ENCODE measurements around the gene MTX1.
"Not testable (repeated sequence)": the region's sequence is repeated elsewhere in the genome, so short reads cannot be mapped to it uniquely, and the experiment has no call there.

The MTX1 gene

DNA sequence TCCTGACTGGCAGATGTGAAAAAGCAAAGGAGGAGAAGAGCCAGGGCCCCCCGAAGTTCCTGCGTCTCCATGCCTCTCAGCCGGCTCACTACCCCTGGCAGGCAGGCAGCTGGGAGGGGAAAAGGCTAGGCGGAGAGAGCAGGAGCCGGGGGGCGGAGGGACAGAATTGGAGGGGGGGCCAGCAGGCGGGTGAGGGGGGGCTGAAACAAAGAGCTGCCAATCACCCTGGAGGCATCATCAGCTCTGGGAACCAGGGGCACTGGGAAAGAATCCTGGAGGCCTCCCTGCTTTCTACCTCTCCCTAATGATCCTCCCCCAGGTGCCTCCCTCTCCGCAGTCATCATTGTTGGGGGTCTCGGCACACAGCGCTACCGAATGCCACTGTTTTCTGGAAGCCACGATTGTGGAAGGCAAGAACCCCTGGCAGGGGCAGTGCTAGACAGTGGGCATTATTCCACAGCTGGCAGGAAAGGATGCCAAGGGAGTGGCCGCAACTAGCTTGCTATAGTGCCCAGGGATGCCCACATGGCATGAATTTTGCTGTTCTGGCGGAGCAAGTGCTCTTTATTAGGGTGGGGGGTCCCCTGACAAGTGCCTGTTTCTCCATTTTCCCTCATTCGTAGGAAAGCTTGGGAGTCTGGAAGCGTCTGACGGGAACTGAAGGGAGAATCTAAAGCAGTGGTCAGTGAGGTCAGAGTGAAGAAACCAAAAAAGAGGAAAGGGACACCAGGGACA lies 522 bp upstream of the MTX1 start, which contains the start of gene THBS3:
THBS3 (minus strand) TSS at position 92 of the 735 bp plus-strand sequence; CDS start at position 71, 21 bp downstream.
- Histone ChIP-seq H3K4ac (ENCODE audit: low read depth, low read length) (peak within 1 kb of the TSS; percentile 98), H2AFZ (ENCODE audit: insufficient read depth, low read length, poor library complexity) (peak within 1 kb of the TSS; percentile 94), H2BK12ac (ENCODE audit: low read length) (peak within 1 kb of the TSS; percentile 89), H3K9ac (ENCODE audit: low read length) (peak within 1 kb of the TSS; percentile 85), H3K9me3 (ENCODE audit: insufficient read depth, low read depth, low read length) (no peaks in the 10 kb centered on the region), H3K36me3 (ENCODE audit: control insufficient read depth in 1 of 2, insufficient read depth in 2 of 2, low read length in 2 of 2) (peaks cover 12 to 14% of the 10 kb centered on the region in 2 experiments), H2BK5ac (ENCODE audit: low read depth, low read length, poor library complexity) (peak within 1 kb of the TSS; percentile 98), H3K4me2 (ENCODE audit: low read length) (peak within 1 kb of the TSS; percentile 99), H3K79me1 (ENCODE audit: low read length) (peaks cover 18% of the 10 kb centered on the region), H3K23ac (ENCODE audit: low read length) (no peak within 1 kb of the TSS), H3K79me2 (ENCODE audit: control insufficient read depth, insufficient read depth, low read length, poor library complexity) (peaks cover 12% of the 10 kb centered on the region), H4K8ac (ENCODE audit: low read depth, low read length) (peak within 1 kb of the TSS; percentile 95), H3K27me3 (ENCODE audit: insufficient read depth, low read length) (no peaks in the 10 kb centered on the region), H3K18ac (ENCODE audit: low read length) (peak within 1 kb of the TSS; percentile 98), H3K14ac (ENCODE audit: low read length) (peak within 1 kb of the TSS; percentile 97), H3K27ac (ENCODE audit: low read depth, low read length) (peak within 1 kb of the TSS; percentile 77), H4K12ac (ENCODE audit: low read depth, low read length) (peak within 1 kb of the TSS; percentile 96), H4K91ac (ENCODE audit: low read depth, low read length) (peak within 1 kb of the TSS; percentile 99), H3K4me1 (ENCODE audit: control insufficient read depth in 1 of 2, insufficient read depth in 2 of 2, low read length in 2 of 2) (peaks cover 12 to 14% of the 10 kb centered on the region in 2 experiments), H3K4me3 (ENCODE audit: low read depth, low read length) (peak within 1 kb of the TSS; percentile 90), H2BK120ac (ENCODE audit: insufficient read depth, low read length, poor library complexity) (peak within 1 kb of the TSS; percentile 97), H2AK5ac (ENCODE audit: low read length) (peak within 1 kb of the TSS; percentile 90)
- no CpG with 5 or more reads among the region's 17 CpGs for WGBS (ENCODE audit: extremely low coverage, insufficient coverage, insufficient read length)
- no peak for DNase-seq

DNA sequence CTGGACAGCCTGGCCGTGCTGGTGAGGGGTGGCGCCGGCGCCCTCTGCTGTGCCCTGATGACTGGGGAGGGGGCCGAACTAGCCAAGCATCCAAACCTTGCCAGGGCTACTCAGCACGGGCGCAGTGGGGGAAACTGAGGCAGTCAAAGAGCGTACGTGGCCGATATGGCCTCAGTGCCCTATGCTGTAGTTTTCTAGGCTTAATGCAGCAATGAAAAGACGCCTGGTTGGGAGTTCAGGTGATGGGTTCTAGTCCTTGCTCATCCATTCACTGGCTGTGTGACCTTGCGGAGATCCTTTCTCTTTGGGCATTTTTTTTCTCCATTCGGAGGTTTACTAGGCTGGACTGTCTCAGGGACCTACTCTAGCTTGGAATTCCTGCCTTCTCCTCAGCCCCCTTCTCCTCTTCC lies 822 bp downstream of the MTX1 start:
- peak overlapping the region; percentile 16 for H2AK5ac ChIP-seq (ENCODE audit: low read length)
- H3K27me3 ChIP-seq (ENCODE audit: insufficient read depth, low read length): no peaks in the 10 kb centered on the region
- H4K91ac ChIP-seq (ENCODE audit: low read depth, low read length): peak overlapping the region; percentile 95
- peak overlapping the region; percentile 5 for H2BK5ac ChIP-seq (ENCODE audit: low read depth, low read length, poor library complexity)
- H3K4me2 ChIP-seq (ENCODE audit: low read length): peak overlapping the region; percentile 99
- H3K9ac ChIP-seq (ENCODE audit: low read length): peak overlapping the region; percentile 71
- peak overlapping the region; percentile 67 for H4K12ac ChIP-seq (ENCODE audit: low read depth, low read length)
- peak overlapping the region; percentile 60 for H3K4ac ChIP-seq (ENCODE audit: low read depth, low read length)
- H4K8ac ChIP-seq (ENCODE audit: low read depth, low read length): peak overlapping the region; percentile 89
- no peaks in the 10 kb centered on the region for H3K9me3 ChIP-seq (ENCODE audit: insufficient read depth, low read depth, low read length)
- H3K79me1 ChIP-seq (ENCODE audit: low read length): peaks cover 18% of the 10 kb centered on the region
- peak overlapping the region; percentile 90 for H3K4me3 ChIP-seq (ENCODE audit: low read depth, low read length)
- peaks cover 12 to 14% of the 10 kb centered on the region in 2 experiments for H3K4me1 ChIP-seq (ENCODE audit: control insufficient read depth in 1 of 2, insufficient read depth in 2 of 2, low read length in 2 of 2)
- peak overlapping the region; percentile 28 for H2BK120ac ChIP-seq (ENCODE audit: insufficient read depth, low read length, poor library complexity)
- H3K36me3 ChIP-seq (ENCODE audit: control insufficient read depth in 1 of 2, insufficient read depth in 2 of 2, low read length in 2 of 2): peaks cover 11 to 14% of the 10 kb centered on the region in 2 experiments
- no peak overlapping the region for H3K23ac ChIP-seq (ENCODE audit: low read length)
- no peak overlapping the region for H2BK12ac ChIP-seq (ENCODE audit: low read length)
- H3K18ac ChIP-seq (ENCODE audit: low read length): peak overlapping the region; percentile 71
- no peak for DNase-seq
- peaks cover 12% of the 10 kb centered on the region for H3K79me2 ChIP-seq (ENCODE audit: control insufficient read depth, insufficient read depth, low read length, poor library complexity)
- no peak overlapping the region for H3K27ac ChIP-seq (ENCODE audit: low read depth, low read length)
- H2AFZ ChIP-seq (ENCODE audit: insufficient read depth, low read length, poor library complexity): peak overlapping the region; percentile 72
- no CpG with 5 or more reads among the region's 13 CpGs for WGBS (ENCODE audit: extremely low coverage, insufficient coverage, insufficient read length)
- H3K14ac ChIP-seq (ENCODE audit: low read length): peak overlapping the region; percentile 87

GRCh38 chr1:155210314-155211104 lies 2.0 kb downstream of the MTX1 start:
- Histone ChIP-seq H3K27me3 (ENCODE audit: insufficient read depth, low read length) (no peaks in the 10 kb centered on the region), H4K91ac (ENCODE audit: low read depth, low read length) (no peak overlapping the region), H3K9me3 (ENCODE audit: insufficient read depth, low read depth, low read length) (no peaks in the 10 kb centered on the region), H2AFZ (ENCODE audit: insufficient read depth, low read length, poor library complexity) (no peak overlapping the region), H4K8ac (ENCODE audit: low read depth, low read length) (no peak overlapping the region), H3K4me3 (ENCODE audit: low read depth, low read length) (no peak overlapping the region), H3K23ac (ENCODE audit: low read length) (no peak overlapping the region), H3K14ac (ENCODE audit: low read length) (no peak overlapping the region), H3K9ac (ENCODE audit: low read length) (no peak overlapping the region), H2BK12ac (ENCODE audit: low read length) (no peak overlapping the region), H3K4me1 (ENCODE audit: control insufficient read depth in 1 of 2, insufficient read depth in 2 of 2, low read length in 2 of 2) (peaks cover 12 to 14% of the 10 kb centered on the region in 2 experiments), H3K4me2 (ENCODE audit: low read length) (no peak overlapping the region), H3K18ac (ENCODE audit: low read length) (no peak overlapping the region), H2BK120ac (ENCODE audit: insufficient read depth, low read length, poor library complexity) (no peak overlapping the region), H3K36me3 (ENCODE audit: control insufficient read depth in 1 of 2, insufficient read depth in 2 of 2, low read length in 2 of 2) (peaks cover 13 to 15% of the 10 kb centered on the region in 2 experiments), H4K12ac (ENCODE audit: low read depth, low read length) (no peak overlapping the region), H2BK5ac (ENCODE audit: low read depth, low read length, poor library complexity) (no peak overlapping the region), H3K27ac (ENCODE audit: low read depth, low read length) (no peak overlapping the region), H3K79me1 (ENCODE audit: low read length) (peaks cover 18% of the 10 kb centered on the region), H2AK5ac (ENCODE audit: low read length) (no peak overlapping the region), H3K79me2 (ENCODE audit: control insufficient read depth, insufficient read depth, low read length, poor library complexity) (peaks cover 12% of the 10 kb centered on the region), H3K4ac (ENCODE audit: low read depth, low read length) (no peak overlapping the region)
- WGBS (ENCODE audit: extremely low coverage, insufficient coverage, insufficient read length): no CpG with 5 or more reads among the region's 4 CpGs
- DNase-seq: no peak

GRCh38 chr1:155211381-155212050 lies 3.0 kb downstream of the MTX1 start:
- H3K27me3 ChIP-seq (ENCODE audit: insufficient read depth, low read length); H3K4ac ChIP-seq (ENCODE audit: low read depth, low read length); H4K91ac ChIP-seq (ENCODE audit: low read depth, low read length); H3K18ac ChIP-seq (ENCODE audit: low read length); H3K27ac ChIP-seq (ENCODE audit: low read depth, low read length); H4K12ac ChIP-seq (ENCODE audit: low read depth, low read length); H3K4me2 ChIP-seq (ENCODE audit: low read length); H2BK12ac ChIP-seq (ENCODE audit: low read length); H3K9ac ChIP-seq (ENCODE audit: low read length); H4K8ac ChIP-seq (ENCODE audit: low read depth, low read length); H3K23ac ChIP-seq (ENCODE audit: low read length); H2AK5ac ChIP-seq (ENCODE audit: low read length); H3K9me3 ChIP-seq (ENCODE audit: insufficient read depth, low read depth, low read length); H2BK5ac ChIP-seq (ENCODE audit: low read depth, low read length, poor library complexity); H3K14ac ChIP-seq (ENCODE audit: low read length); H3K4me3 ChIP-seq (ENCODE audit: low read depth, low read length); H2BK120ac ChIP-seq (ENCODE audit: insufficient read depth, low read length, poor library complexity); H2AFZ ChIP-seq (ENCODE audit: insufficient read depth, low read length, poor library complexity): not testable (repeated sequence)
- H3K79me2 ChIP-seq (ENCODE audit: control insufficient read depth, insufficient read depth, low read length, poor library complexity): peaks cover 12% of the 10 kb centered on the region
- peak in 1 of 2 donors; percentile 34 for DNase-seq
- H3K4me1 ChIP-seq (ENCODE audit: control insufficient read depth in 1 of 2, insufficient read depth in 2 of 2, low read length in 2 of 2): peaks cover 12 to 14% of the 10 kb centered on the region in 2 experiments
- peaks cover 18% of the 10 kb centered on the region for H3K79me1 ChIP-seq (ENCODE audit: low read length)
- peaks cover 13 to 16% of the 10 kb centered on the region in 2 experiments for H3K36me3 ChIP-seq (ENCODE audit: control insufficient read depth in 1 of 2, insufficient read depth in 2 of 2, low read length in 2 of 2)
- no CpG with 5 or more reads among the region's 13 CpGs for WGBS (ENCODE audit: extremely low coverage, insufficient coverage, insufficient read length)
